K562 (cell line): ENCODE results near the gene WWOX. TPM values are rescaled to one million over a fixed set of nuclear protein-coding genes. Genes with fewer than 3 reads are reported as not detected.

Experiments used
- ATAC-seq: fragments of 200-7000 bp; cut with Tn5 transposase; 3 replicates; pipeline ENCODE4 v1.9.1; 2020; ENCODE audit warnings: moderate library complexity
- BruUV-seq: library from RNA; stranded (reverse); fragments of 400-500 nt; replicated peaks from 2 replicates; lab custom pipeline; 2021; lab: Mats Ljungman, UMichigan
- CTCF ChIA-PET: fragments of 300-600 bp; formaldehyde crosslinking; extraction: SDS; loops from one replicate; lab custom pipeline; 2021; ENCODE audit warnings: low intra/inter-chr PET ratio; lab: Yijun Ruan, JAX
- POLR2A ChIA-PET: fragments of 300-600, 350-650 bp; sonication (Branson Sonifier 250); formaldehyde crosslinking; extraction: SDS; loops from one replicate; lab custom pipeline; 2021; ENCODE audit warnings: antibody characterized with exemption, inconsistent platforms; lab: Yijun Ruan, JAX
- DNase-seq, 4 experiments: peaks; one replicate each; pipeline versions ENCODE4 v3.0.0 to v3.0.0-alpha.2; 2011 to 2018; ENCODE audit warnings: low spot score in 3 of 4, mixed read lengths in 3 of 4; ENCODE audit errors: extremely low read depth in 1 of 4
- FAIRE-seq: peaks from 2 replicates; lab custom pipeline; 2011; peaks lifted over from hg19 to GRCh38; lab: Jason Lieb, UNC
- H2AFZ ChIP-seq: 2 replicates; pipeline ENCODE4 v1.6.0; 2011; ENCODE audit warnings: low read depth, low read length, control low read depth, inconsistent platforms
- H3K27ac ChIP-seq: fragments of 200-600 bp; 3 replicates; pipeline ENCODE4 v1.8.0; 2011; ENCODE audit warnings: low read depth, mild to moderate bottlenecking, control low read depth, inconsistent platforms, low read length, moderate library complexity, mixed read lengths; ENCODE audit errors: extremely low read depth
- H3K27me3 ChIP-seq, 2 experiments: fragments of 300-600 bp in 1 of 2; 2 replicates in 1 of 2; 3 replicates in 1 of 2; pipeline versions ENCODE4 v1.6.0 to v1.8.0; 2011; ENCODE audit warnings: inconsistent platforms in 2 of 2, low read length in 2 of 2, mild to moderate bottlenecking in 1 of 2, mixed read lengths in 1 of 2, moderate library complexity in 1 of 2; ENCODE audit not compliant: control insufficient read depth in 2 of 2, insufficient read depth in 2 of 2
- H3K36me3 ChIP-seq: fragments of 300-600 bp; 3 replicates; pipeline ENCODE4 v1.8.0; 2011; ENCODE audit warnings: mild to moderate bottlenecking, low read length, inconsistent platforms; ENCODE audit not compliant: control insufficient read depth, insufficient read depth
- H3K4me1 ChIP-seq, 2 experiments: fragments of 200-600 bp in 1 of 2; replicated peaks in 1 of 2; 2 replicates in 1 of 2; 3 replicates in 1 of 2; pipeline versions ENCODE4 v1.5.1 to v1.8.0; 2011; ENCODE audit warnings: inconsistent platforms in 2 of 2, low read length in 2 of 2, mild to moderate bottlenecking in 1 of 2, mixed read lengths in 1 of 2, moderate library complexity in 1 of 2; ENCODE audit not compliant: control insufficient read depth in 2 of 2, insufficient read depth in 2 of 2
- H3K4me2 ChIP-seq: 2 replicates; pipeline ENCODE4 v1.6.1; 2011; ENCODE audit warnings: low read length, control low read depth, inconsistent platforms, mixed read lengths; ENCODE audit not compliant: insufficient read depth
- H3K4me3 ChIP-seq: fragments of 200-600 bp; sonication (generic), shearing (Covaris generic); 2 replicates; pipeline ENCODE4 v1.5.1; 2016; ENCODE audit warnings: control low read depth, inconsistent platforms
- H3K79me2 ChIP-seq: fragments of 200-600 bp; 3 replicates; pipeline ENCODE4 v1.8.0; 2011; ENCODE audit warnings: low read length, inconsistent platforms; ENCODE audit not compliant: control insufficient read depth, insufficient read depth
- H3K9ac ChIP-seq, 2 experiments: 2 replicates each; pipeline versions ENCODE4 v1.6.0 to v1.6.1; 2011; ENCODE audit warnings: low read depth in 2 of 2, low read length in 2 of 2, control low read depth in 1 of 2, inconsistent platforms in 1 of 2, mild to moderate bottlenecking in 1 of 2, mixed read lengths in 1 of 2; ENCODE audit not compliant: insufficient read depth in 1 of 2
- H3K9me1 ChIP-seq: one replicate; pipeline ENCODE4 v1.6.0; 2011; ENCODE audit warnings: inconsistent platforms, mild to moderate bottlenecking, low read length, moderate library complexity; ENCODE audit not compliant: control insufficient read depth, insufficient read depth
- H3K9me3 ChIP-seq: replicated peaks from 2 replicates; pipeline ENCODE4 v1.5.1; 2011; ENCODE audit warnings: low read depth, low read length, inconsistent platforms; ENCODE audit not compliant: control insufficient read depth, insufficient read depth
- H4K20me1 ChIP-seq: replicated peaks from 2 replicates; pipeline ENCODE4 v1.6.1; 2011; ENCODE audit warnings: low read length, inconsistent platforms, mixed read lengths; ENCODE audit not compliant: control insufficient read depth, insufficient read depth
- BCOR ChIP-seq: fragments of 450-650 bp; IDR thresholded peaks from 2 replicates; pipeline ENCODE4 v1.6.1; 2016
- CBFB ChIP-seq: sonication (generic); formaldehyde crosslinking; IDR thresholded peaks from 2 replicates; pipeline ENCODE4 v1.4.0; 2020; ENCODE audit warnings: mild to moderate bottlenecking, missing genetic modification reagents
- HEY1 ChIP-seq: fragments of 250-450 bp; sonication (Bioruptor Pico); IDR thresholded peaks from 2 replicates; pipeline ENCODE4 v1.5.0; 2020; ENCODE audit warnings: mild to moderate bottlenecking, moderate library complexity, borderline replicate concordance
- MLX ChIP-seq, 2 experiments: fragments of 450-650 bp in 1 of 2; sonication (generic) in 1 of 2; formaldehyde crosslinking; conservative IDR thresholded peaks; 2 replicates each; pipeline versions ENCODE4 v1.4.0 to v1.8.1; 2020 to 2022; ENCODE audit warnings: mild to moderate bottlenecking in 1 of 2, missing genetic modification reagents in 1 of 2
- RBM25 ChIP-seq: fragments of 200-400 bp; formaldehyde crosslinking; IDR thresholded peaks from 2 replicates; pipeline ENCODE4 v1.6.1; 2018; ENCODE audit warnings: low read length, low read depth, moderate library complexity; ENCODE audit not compliant: severe bottlenecking
- TBP ChIP-seq: optimal IDR thresholded peaks from 2 replicates; pipeline ENCODE3; 2011; ENCODE audit warnings: low read depth, low read length, improper control_type of control experiment
- THAP12 ChIP-seq: fragments of 250-450 bp; sonication (Bioruptor Pico); IDR thresholded peaks from 2 replicates; pipeline ENCODE4 v1.9.0; 2021; ENCODE audit warnings: mild to moderate bottlenecking, inconsistent platforms
- USF2 ChIP-seq: sonication (generic); formaldehyde crosslinking; IDR thresholded peaks from 2 replicates; pipeline ENCODE4 v1.5.0; 2020; ENCODE audit warnings: missing genetic modification reagents
- ZNF12 ChIP-seq: sonication (generic); formaldehyde crosslinking; IDR thresholded peaks from 2 replicates; pipeline ENCODE4 v1.4.0; 2020; ENCODE audit warnings: mild to moderate bottlenecking, missing genetic modification reagents
- WGBS: fragments of 100-300 bp; shearing (Covaris generic); methylation state at CpG from one replicate; pipeline ENCODE4 v1.1.6; 2016; ENCODE audit warnings: low coverage, mixed read lengths; ENCODE audit not compliant: insufficient coverage; ENCODE audit errors: missing lambda C conversion rate; 5-methylcytosine and 5-hydroxymethylcytosine counted together
- in situ Hi-C: fragments of 300-500 bp; cut with MboI; formaldehyde crosslinking; loops from 4 replicates; pipeline ENCODE4 v1.15.0; 2018; ENCODE audit warnings: inconsistent platforms, mixed read lengths
- intact Hi-C: fragments of 100-400 bp; cut with micrococcal nuclease; formaldehyde crosslinking; loops from 2 replicates; pipeline ENCODE4 v1.14.2; 2022
- polyA plus RNA-seq, 8 experiments: library from polyadenylated mRNA; depleted of rRNA in 4 of 8; stranded (reverse) in 5 of 8; unstranded in 3 of 8; fragments of >200 nt; fragmentation: Nextera tagmentation in 2 of 8; fragmentation: Illumina TruSeq in 1 of 8; extraction: Ambion mirVana in 2 of 8; extraction: Trizol in 1 of 8; gene quantifications; 2 replicates each; pipeline versions ENCODE4 v1.2.1 to v1.2.3, GENCODE V29; 2011 to 2014; ENCODE audit warnings: inconsistent platforms in 1 of 8, missing spikeins in 1 of 8
- total RNA-seq, 7 experiments: library from RNA; depleted of rRNA in 6 of 7; stranded (reverse); fragments of >200 nt in 6 of 7; fragmentation: Illumina TruSeq in 2 of 7; extraction: Trizol in 2 of 7; gene quantifications; 2 replicates each; pipeline versions ENCODE4 v1.2.1 to v1.2.3, GENCODE V29; 2011 to 2021; ENCODE audit warnings: low replicate concordance in 1 of 7

The WWOX gene
- total and polyA plus RNA-seq, 9 of the 15 experiments (the other 6 are each of a cell fraction or from before 2014, with no cell fraction given) = 1.6 to 22.7 (median 8.1) TPM

- no peaks in the 10 kb centered on the region for H3K79me2 ChIP-seq
- DNase-seq = no peak
- no peak for ATAC-seq
- no peak overlapping the region for H2AFZ ChIP-seq
- H3K4me3 ChIP-seq = no peak overlapping the region
- H3K27ac ChIP-seq = no peak overlapping the region
- peaks cover 6 to 22% of the 10 kb centered on the region in 2 experiments; a peak in 3 of 5 replicates for H3K27me3 ChIP-seq
- no peaks in the 10 kb centered on the region for H3K36me3 ChIP-seq
- intact Hi-C loops = no loop called here
- ChIA-PET CTCF (no interaction called here), POLR2A (no interaction called here)
- no peak for FAIRE-seq
- in situ Hi-C loops = no loop called here
- no peak overlapping the region for H3K9ac ChIP-seq
- BruUV-seq = no TSS peak
- no peaks in the 10 kb centered on the region; the same call in 1 of the 2 replicates for H3K9me3 ChIP-seq
- 0% methylated on average over 4 of the region's 4 CpGs for WGBS
- H4K20me1 ChIP-seq = no peaks in the 10 kb centered on the region
- H3K9me1 ChIP-seq = no peaks in the 10 kb centered on the region
- no peaks in the 10 kb centered on the region for H3K4me1 ChIP-seq
- no peak overlapping the region for H3K4me2 ChIP-seq
- TF ChIP-seq RBM25 (peak; percentile 69), TBP (no peak), CBFB (CRISPR knock-in tag) (no peak), USF2 (CRISPR knock-in tag) (no peak)
Measured at GRCh38 chr16:79183571-79183970, 1084.1 kb downstream of the WWOX start.

GRCh38 chr16:79184464-79185030 lies 1085.1 kb downstream of the WWOX start:
- no peak overlapping the region for H2AFZ ChIP-seq
- BruUV-seq = no TSS peak
- in situ Hi-C loops (no loop called here), intact Hi-C loops (no loop called here)
- no peak overlapping the region for H3K4me2 ChIP-seq
- no peaks in the 10 kb centered on the region for H3K9me1 ChIP-seq
- H3K9me3 ChIP-seq = no peaks in the 10 kb centered on the region
- POLR2A ChIA-PET = no interaction called here
- H3K79me2 ChIP-seq = no peaks in the 10 kb centered on the region
- DNase-seq (no peak), FAIRE-seq (no peak), ATAC-seq (no peak)
- H3K4me3 ChIP-seq = no peak overlapping the region
- no peaks in the 10 kb centered on the region for H3K36me3 ChIP-seq
- WGBS = 0% methylated on average over 2 of the region's 2 CpGs
- CTCF ChIA-PET = no interaction called here
- no peak overlapping the region for H3K9ac ChIP-seq
- H3K27me3 ChIP-seq = peaks cover 8 to 26% of the 10 kb centered on the region in 2 experiments; a peak in 3 of 5 replicates
- no peaks in the 10 kb centered on the region for H4K20me1 ChIP-seq
- no peak overlapping the region for H3K27ac ChIP-seq
- no peaks in the 10 kb centered on the region for H3K4me1 ChIP-seq
- TF ChIP-seq HEY1 (CRISPR knock-in tag) = no peak
- no peak for TF ChIP-seq BCOR
- no peak for TF ChIP-seq MLX (CRISPR knock-in tag; conservative IDR thresholded peaks at IDR 0.05)
- TF ChIP-seq THAP12 (CRISPR knock-in tag) = no peak
- no peak for TF ChIP-seq ZNF12 (CRISPR knock-in tag)
